ENCODE data around the gene PSMC3. TPM values are rescaled to one million over a fixed set of nuclear protein-coding genes. Genes with fewer than 3 reads are reported as not detected.
"Not testable (repeated sequence)": the region's sequence is repeated elsewhere in the genome, so short reads cannot be mapped to it uniquely, and the experiment has no call there.

The PSMC3 gene
- 100 to 1,000 TPM; 111 to 112 TPM for total RNA-seq

- POLR2A ChIA-PET = interaction anchor here (0.8 to 4.9 kb wide), 16 partner anchors 10 to 726 kb away, joined by 3 to 48 read pairs (median 4); partner anchors contain the start of genes ARFGAP2, ARHGAP1, KBTBD4 and MADD
- H3K27me3 Mint-ChIP-seq = no peaks in the 10 kb centered on the region
- H3K27ac Mint-ChIP-seq = peak within 1 kb of the TSS; percentile 98
- no peaks in the 10 kb centered on the region for H3K9me3 Mint-ChIP-seq
- H3K4me1 Mint-ChIP-seq = peaks cover 29% of the 10 kb centered on the region
- peaks cover 35% of the 10 kb centered on the region for H3K36me3 Mint-ChIP-seq (ENCODE audit: low read depth)
- CTCF ChIA-PET = interaction anchor here (0.8 to 6.0 kb wide), 7 partner anchors 15 to 191 kb away, joined by 3 to 59 read pairs (median 4); partner anchors contain the start of gene SLC39A13
- peak; percentile 99 for DNase-seq
- peak within 1 kb of the TSS; percentile 97 for H3K4me3 Mint-ChIP-seq
These were observed at the start of gene PSMC3 for GRCh38 chr11:47426062-47426956. PSMC3 (minus strand) TSS chr11:47426439; CDS start chr11:47426279, 160 bp downstream.

GRCh38 chr11:47470671-47471070 is 44.4 kb upstream of the PSMC3 start:
- no peak overlapping the region for H3K27ac Mint-ChIP-seq
- peaks cover 2% of the 10 kb centered on the region for H3K4me1 Mint-ChIP-seq
- H3K36me3 Mint-ChIP-seq (ENCODE audit: low read depth) = peaks cover 72% of the 10 kb centered on the region
- no peak overlapping the region for H3K4me3 Mint-ChIP-seq
- H3K27me3 Mint-ChIP-seq = no peaks in the 10 kb centered on the region
- no peak for DNase-seq
- CTCF ChIA-PET = no interaction called here
- POLR2A ChIA-PET = interaction anchor here (0.7 kb wide), 1 partner anchor 23 kb away, joined by 3 read pairs; no protein-coding TSS in a partner anchor
- no peaks in the 10 kb centered on the region for H3K9me3 Mint-ChIP-seq

- no peak for DNase-seq
- ChIA-PET CTCF (interaction anchor here (0.6 to 0.7 kb wide), 2 partner anchors 64 to 179 kb away, joined by 3 read pairs; no protein-coding TSS in a partner anchor), POLR2A (no interaction called here)
- Mint-ChIP-seq H3K9me3 (no peaks in the 10 kb centered on the region), H3K36me3 (ENCODE audit: low read depth) (peaks cover 65% of the 10 kb centered on the region), H3K27me3 (no peaks in the 10 kb centered on the region), H3K27ac (peak overlapping the region; percentile 9), H3K4me1 (peaks cover 5% of the 10 kb centered on the region), H3K4me3 (no peak overlapping the region)
These were observed 43.3 kb upstream of the PSMC3 start for GRCh38 chr11:47469361-47470179.

DNA sequence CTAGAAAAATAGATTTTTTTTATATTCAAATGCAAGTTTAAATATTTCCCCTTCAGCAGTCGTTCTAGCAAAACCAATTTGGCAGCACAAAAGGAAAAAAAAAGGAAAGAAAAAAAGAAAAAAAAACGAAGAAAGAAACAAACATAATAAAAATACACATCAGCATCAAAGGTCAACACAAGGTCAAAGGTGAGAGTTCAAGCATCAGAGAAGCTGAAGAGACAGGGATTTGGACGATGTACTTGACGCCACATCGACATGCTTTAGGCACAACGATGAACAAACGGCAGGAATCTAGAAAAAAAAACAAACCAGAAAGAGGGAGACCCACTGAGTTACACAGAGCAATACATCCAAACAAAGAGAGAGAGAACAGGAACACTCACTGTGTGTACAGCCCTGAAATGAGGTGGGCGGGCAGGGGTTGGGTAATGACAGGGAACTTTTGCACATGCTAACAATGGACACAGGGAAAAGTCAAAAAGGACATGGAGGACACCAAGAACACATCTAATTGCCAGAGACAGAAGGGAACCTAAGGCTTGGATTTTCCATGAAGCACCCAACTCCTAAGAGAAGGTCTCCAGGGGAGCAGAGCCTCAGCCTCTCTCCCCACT is 42.5 kb upstream of the PSMC3 start:
- Mint-ChIP-seq H3K9me3 (no peaks in the 10 kb centered on the region), H3K4me3 (no peak overlapping the region), H3K4me1 (peaks cover 5% of the 10 kb centered on the region), H3K36me3 (ENCODE audit: low read depth) (peaks cover 62% of the 10 kb centered on the region), H3K27ac (no peak overlapping the region), H3K27me3 (no peaks in the 10 kb centered on the region)
- no peak for DNase-seq
- ChIA-PET CTCF (no interaction called here), POLR2A (no interaction called here)

DNA sequence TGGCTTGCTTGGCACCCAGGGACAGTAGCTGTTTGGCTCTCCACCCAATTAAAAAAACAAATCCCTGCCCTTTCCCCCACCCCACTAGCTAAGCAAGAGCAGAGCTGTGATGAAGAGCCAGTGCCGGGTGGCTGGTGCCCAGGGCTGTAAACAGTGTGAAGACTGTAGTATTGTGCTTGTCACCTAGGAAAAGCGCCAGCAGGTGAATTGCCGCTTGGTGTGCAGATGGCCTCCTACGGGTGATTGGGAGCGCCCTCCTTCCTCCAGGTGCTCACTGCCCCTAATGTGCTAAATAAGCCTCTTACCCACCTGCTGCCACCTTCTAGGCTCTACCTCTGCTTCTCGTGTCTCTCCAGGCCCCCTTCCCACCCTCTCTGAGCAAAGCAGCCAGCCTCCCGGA is 41.1 kb upstream of the PSMC3 start:
- Mint-ChIP-seq H3K4me1 (peaks cover 5% of the 10 kb centered on the region), H3K4me3 (no peak overlapping the region), H3K36me3 (ENCODE audit: low read depth) (peaks cover 50% of the 10 kb centered on the region), H3K9me3 (no peaks in the 10 kb centered on the region), H3K27ac (no peak overlapping the region), H3K27me3 (no peaks in the 10 kb centered on the region)
- POLR2A ChIA-PET = no interaction called here
- CTCF ChIA-PET = no interaction called here
- no peak for DNase-seq

DNA sequence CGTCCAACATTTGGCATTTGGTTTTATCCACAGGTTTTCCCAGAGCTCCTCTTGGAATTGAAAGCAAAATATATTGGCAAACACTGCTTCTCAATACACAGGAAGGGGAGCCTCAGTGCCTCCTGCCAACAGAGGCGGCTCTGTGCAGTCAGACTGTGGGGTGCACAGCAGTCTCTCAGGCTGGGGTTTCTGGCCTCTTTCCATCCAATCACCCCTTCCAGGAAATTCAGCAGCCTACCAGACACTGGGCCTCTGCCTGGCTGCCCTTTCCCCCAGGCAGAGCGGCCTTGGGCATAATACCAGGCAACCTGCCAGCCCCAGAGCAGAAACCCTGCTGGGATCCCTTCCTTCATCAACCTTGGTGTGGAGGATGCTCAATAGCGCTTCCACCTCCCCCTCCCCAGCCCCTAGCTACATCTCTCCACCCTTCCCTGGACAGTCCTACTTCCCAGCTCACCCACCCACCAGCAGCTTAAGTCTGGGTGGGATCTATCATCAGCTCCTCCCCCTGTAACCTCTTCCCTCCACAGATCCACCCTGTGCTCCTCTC is 40.5 kb upstream of the PSMC3 start:
- peaks cover 45% of the 10 kb centered on the region for H3K36me3 Mint-ChIP-seq (ENCODE audit: low read depth)
- POLR2A ChIA-PET = no interaction called here
- CTCF ChIA-PET = no interaction called here

DNA sequence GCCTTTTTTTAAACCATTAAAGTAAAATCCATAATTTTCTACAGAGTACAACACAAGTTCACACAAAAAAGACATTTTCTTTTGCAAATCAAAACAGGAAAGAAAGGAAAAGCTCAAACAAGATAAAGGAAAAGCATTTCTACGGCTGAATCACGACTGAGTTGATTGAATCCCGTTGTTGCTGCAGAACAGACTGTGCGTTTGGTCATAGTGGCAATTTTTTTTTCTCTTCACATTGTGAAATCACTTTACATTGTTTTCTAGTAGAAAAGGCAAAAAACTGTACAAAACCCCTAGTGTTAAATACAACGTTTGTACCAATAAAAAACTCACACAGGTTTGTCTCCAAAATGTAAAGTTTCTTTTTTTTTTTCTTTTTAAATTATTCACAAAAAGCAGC is 40.0 kb upstream of the PSMC3 start:
- Mint-ChIP-seq H3K4me3 (no peak overlapping the region), H3K4me1 (peaks cover 5% of the 10 kb centered on the region), H3K27ac (no peak overlapping the region), H3K27me3 (no peaks in the 10 kb centered on the region), H3K36me3 (ENCODE audit: low read depth) (peaks cover 39% of the 10 kb centered on the region), H3K9me3 (no peaks in the 10 kb centered on the region)
- no peak for DNase-seq
- CTCF ChIA-PET = no interaction called here
- POLR2A ChIA-PET = no interaction called here

More for the DNA sequence above, 40.5 kb upstream of the PSMC3 start:
- no peak for DNase-seq
- peaks cover 5% of the 10 kb centered on the region for H3K4me1 Mint-ChIP-seq
- H3K27me3 Mint-ChIP-seq = no peaks in the 10 kb centered on the region
- H3K27ac Mint-ChIP-seq = no peak overlapping the region
- H3K9me3 Mint-ChIP-seq = no peaks in the 10 kb centered on the region
- no peak overlapping the region for H3K4me3 Mint-ChIP-seq

- ChIA-PET POLR2A (interaction anchor here (1.3 kb wide), 1 partner anchor 10 kb away, joined by 3 read pairs; no protein-coding TSS in a partner anchor), CTCF (interaction anchor here (0.6 to 2.1 kb wide), 2 partner anchors 10 to 69 kb away, joined by 3 to 14 read pairs; no protein-coding TSS in a partner anchor)
- Mint-ChIP-seq H3K36me3 (ENCODE audit: low read depth) (peaks cover 24% of the 10 kb centered on the region), H3K27ac (no peak overlapping the region), H3K4me1 (peaks cover 5% of the 10 kb centered on the region), H3K4me3 (no peak overlapping the region), H3K9me3 (no peaks in the 10 kb centered on the region), H3K27me3 (no peaks in the 10 kb centered on the region)
- DNase-seq = no peak
These were observed 38.2 kb upstream of the PSMC3 start for GRCh38 chr11:47464483-47464882.

DNA sequence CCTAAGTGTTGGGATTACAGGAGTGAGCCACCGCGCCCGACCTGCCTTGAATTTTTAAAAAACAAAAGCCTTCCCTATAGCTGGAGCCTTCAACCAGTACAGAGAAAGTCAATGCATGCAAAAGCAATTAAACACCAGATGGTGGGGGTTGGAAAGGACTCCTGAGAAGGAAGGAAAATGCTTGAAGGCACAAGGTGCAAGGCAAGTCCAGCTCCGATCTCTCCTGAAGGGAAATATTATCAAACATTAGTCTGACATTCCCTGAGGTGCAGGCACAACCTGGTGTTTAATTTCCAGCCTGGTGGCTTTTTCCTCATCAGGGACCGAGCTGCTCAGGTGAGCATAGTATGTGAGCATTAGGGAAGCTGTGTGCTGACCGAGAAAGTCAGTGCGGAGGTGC is 35.6 kb upstream of the PSMC3 start:
- peaks cover 8% of the 10 kb centered on the region for H3K36me3 Mint-ChIP-seq (ENCODE audit: low read depth)
- H3K27me3 Mint-ChIP-seq = no peaks in the 10 kb centered on the region
- H3K9me3 Mint-ChIP-seq = no peaks in the 10 kb centered on the region
- no peak overlapping the region for H3K27ac Mint-ChIP-seq
- no peak overlapping the region for H3K4me3 Mint-ChIP-seq
- CTCF ChIA-PET = interaction anchor here (1.1 kb wide), 1 partner anchor 7 kb away, joined by 3 read pairs; no protein-coding TSS in a partner anchor
- no peak for DNase-seq
- POLR2A ChIA-PET = no interaction called here
- H3K4me1 Mint-ChIP-seq = peaks cover 3% of the 10 kb centered on the region

GRCh38 chr11:47460571-47461235 is 34.5 kb upstream of the PSMC3 start:
- Mint-ChIP-seq H3K36me3 (ENCODE audit: low read depth) (peaks cover 8% of the 10 kb centered on the region), H3K9me3 (no peaks in the 10 kb centered on the region), H3K4me3 (no peak overlapping the region), H3K27me3 (no peaks in the 10 kb centered on the region), H3K4me1 (peaks cover 3% of the 10 kb centered on the region), H3K27ac (no peak overlapping the region)
- no peak for DNase-seq
- ChIA-PET POLR2A (no interaction called here), CTCF (interaction anchor here (0.6 kb wide), 1 partner anchor 148 kb away, joined by 6 read pairs; no protein-coding TSS in a partner anchor)

- H3K4me3 Mint-ChIP-seq; H3K27ac Mint-ChIP-seq; H3K27me3 Mint-ChIP-seq; H3K9me3 Mint-ChIP-seq; H3K4me1 Mint-ChIP-seq; H3K36me3 Mint-ChIP-seq (ENCODE audit: low read depth): not testable (repeated sequence)
- CTCF ChIA-PET = interaction anchor here (0.6 to 2.7 kb wide), 23 partner anchors 8 to 627 kb away, joined by 3 to 20 read pairs (median 4); partner anchors contain the start of genes PSMC3 and SLC39A13
- POLR2A ChIA-PET = interaction anchor here (1.0 kb wide), 1 partner anchor 183 kb away, joined by 5 read pairs; no protein-coding TSS in a partner anchor
- DNase-seq = peak; percentile 76
These were observed 28.0 kb upstream of the PSMC3 start for GRCh38 chr11:47454258-47454671.

DNA sequence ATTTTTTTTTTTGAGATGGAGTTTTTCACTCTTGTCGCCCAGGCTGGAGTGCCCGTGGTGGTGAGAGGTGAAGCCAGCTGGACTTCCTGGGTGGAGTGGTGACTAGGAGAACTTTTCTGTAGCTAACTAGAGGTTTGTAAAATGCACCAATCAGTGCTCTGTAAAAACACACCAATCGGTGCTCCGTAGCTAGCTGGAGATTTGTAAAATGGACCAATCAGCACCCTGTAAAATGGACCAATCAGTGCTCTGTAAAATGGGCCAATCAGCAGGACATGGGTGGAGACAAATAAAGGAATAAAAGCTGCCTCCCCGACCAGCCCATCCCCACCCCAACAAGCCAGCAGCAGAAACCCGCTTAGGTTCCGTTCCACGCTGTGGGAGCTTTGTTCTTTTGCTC is 27.1 kb upstream of the PSMC3 start:
- Mint-ChIP-seq H3K27ac (no peak overlapping the region), H3K4me3 (no peak overlapping the region)

More for the DNA sequence above, 27.1 kb upstream of the PSMC3 start:
- H3K9me3 Mint-ChIP-seq = no peaks in the 10 kb centered on the region
- peaks cover 5% of the 10 kb centered on the region for H3K4me1 Mint-ChIP-seq
- POLR2A ChIA-PET = interaction anchor here (0.9 to 1.0 kb wide), 3 partner anchors 27 to 183 kb away, joined by 3 to 5 read pairs (median 3); partner anchors contain the start of gene PSMC3
- H3K27me3 Mint-ChIP-seq = no peaks in the 10 kb centered on the region
- DNase-seq = no peak
- H3K36me3 Mint-ChIP-seq (ENCODE audit: low read depth) = no peaks in the 10 kb centered on the region
- CTCF ChIA-PET = interaction anchor here (0.7 to 2.7 kb wide), 8 partner anchors 26 to 239 kb away, joined by 3 to 20 read pairs (median 4); partner anchors contain the start of genes DDB2, PSMC3 and SPI1

Measured in activated CD4-positive, alpha-beta memory T cell treated with anti-CD3 and anti-CD28 coated beads, Interleukin-2, amount 10 ng/mL, durations not matched to agents 7 days and 5 days (primary cell).